NCI-H446 (cell line): ENCODE measurements around the gene ITPK1.
"Not testable (repeated sequence)": the region's sequence is repeated elsewhere in the genome, so short reads cannot be mapped to it uniquely, and the experiment has no call there.

Experiments
- DNase-seq, 2 experiments: peaks; one replicate each; lab custom pipeline; 2025; lab: John Stamatoyannopoulos, UW

Gene ITPK1

GRCh38 chr14:93131257-93131820, 15.6 kb upstream of the ITPK1 start:
- DNase-seq = not testable (repeated sequence)

- DNase-seq = no peak
These were observed 13.2 kb upstream of the ITPK1 start for GRCh38 chr14:93128725-93129459.

DNA sequence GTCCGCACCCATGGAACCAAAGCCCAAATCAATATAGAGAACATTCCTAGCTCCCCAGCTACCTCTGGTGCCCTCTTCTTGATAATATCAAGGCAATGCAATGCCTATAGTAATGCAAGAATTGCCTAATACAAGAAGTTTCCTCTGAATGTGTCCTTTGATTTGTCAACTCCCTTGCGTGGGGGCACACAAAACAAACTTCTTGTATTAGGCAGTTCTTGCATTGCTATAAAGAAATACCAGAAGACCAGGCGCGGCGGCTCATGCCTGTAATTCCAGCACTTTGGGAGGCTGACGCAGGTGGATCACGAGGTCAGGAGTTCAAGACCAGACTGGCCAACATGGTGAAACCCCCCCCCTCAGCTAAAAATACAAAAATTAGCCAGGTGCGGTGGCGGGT, 10.4 kb upstream of the ITPK1 start:
- DNase-seq = no peak

- DNase-seq = no peak
These were observed 7.1 kb upstream of the ITPK1 start for GRCh38 chr14:93122826-93123225.

DNA sequence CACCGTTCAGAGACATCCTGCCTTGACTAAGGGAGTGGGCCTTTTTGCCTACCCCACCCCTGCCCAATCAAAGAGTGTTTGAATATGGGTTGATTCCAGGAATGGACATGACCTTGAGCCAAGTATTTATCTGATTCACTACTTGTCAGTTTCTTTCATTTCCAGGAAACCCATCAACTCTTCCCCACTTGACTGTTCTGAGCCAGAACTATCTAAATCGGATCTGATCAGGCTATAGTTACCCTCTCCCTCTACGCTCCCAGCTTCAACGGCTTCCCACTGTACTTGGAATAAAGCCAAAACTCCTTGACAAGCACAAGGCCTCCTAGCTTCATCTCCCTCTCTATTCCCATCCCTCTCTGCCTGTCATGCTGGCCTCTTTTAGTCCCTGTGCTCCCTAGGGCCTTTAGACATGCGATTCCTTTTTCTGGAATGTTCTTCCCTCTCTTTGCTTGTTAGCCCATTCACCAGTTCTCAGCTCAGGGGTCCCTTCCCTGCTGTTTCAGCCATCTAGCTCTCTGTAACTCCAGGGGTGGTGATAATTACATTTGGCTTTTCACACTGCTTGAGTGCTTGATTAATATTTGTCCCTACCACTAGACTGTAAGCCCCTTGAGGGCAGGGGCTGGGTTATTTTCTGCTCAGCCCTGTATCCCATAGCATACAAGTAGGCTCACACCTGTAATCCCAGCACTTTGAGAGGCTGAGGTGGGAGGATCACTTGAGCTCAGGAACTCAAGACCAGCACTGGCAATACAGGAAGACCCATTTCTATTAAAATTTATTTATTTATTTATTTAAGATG, 5.5 kb upstream of the ITPK1 start:
- DNase-seq = peak in 1 of 2 experiments; percentile 21

GRCh38 chr14:93120517-93120916, 4.8 kb upstream of the ITPK1 start:
- no peak for DNase-seq

DNA sequence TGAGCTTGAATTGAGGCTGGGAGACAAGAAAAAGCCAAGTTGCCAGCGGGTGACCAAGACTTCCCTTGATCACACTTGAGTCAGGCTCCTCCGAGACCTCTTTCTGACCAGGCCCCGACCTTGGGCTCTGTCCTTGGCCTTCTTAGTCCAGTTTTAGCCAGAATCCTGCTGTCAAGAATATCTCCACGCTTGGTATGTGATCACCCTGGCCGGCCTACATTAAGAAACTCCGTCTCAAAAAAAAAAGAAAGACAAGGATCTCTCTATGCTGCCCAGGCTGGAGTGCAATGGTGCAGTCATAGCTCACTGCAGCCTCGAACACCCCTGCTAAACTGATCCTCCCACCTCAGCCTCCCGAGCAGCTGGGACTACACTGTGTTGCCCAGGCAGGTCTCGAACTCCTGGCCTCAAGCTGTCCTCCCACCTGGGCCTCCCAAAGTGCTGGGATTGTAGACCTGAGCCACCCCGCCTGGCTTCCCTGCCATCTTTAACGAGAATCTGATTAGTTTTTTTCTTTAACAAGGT, 1.0 kb upstream of the ITPK1 start:
- DNase-seq = no peak

DNA sequence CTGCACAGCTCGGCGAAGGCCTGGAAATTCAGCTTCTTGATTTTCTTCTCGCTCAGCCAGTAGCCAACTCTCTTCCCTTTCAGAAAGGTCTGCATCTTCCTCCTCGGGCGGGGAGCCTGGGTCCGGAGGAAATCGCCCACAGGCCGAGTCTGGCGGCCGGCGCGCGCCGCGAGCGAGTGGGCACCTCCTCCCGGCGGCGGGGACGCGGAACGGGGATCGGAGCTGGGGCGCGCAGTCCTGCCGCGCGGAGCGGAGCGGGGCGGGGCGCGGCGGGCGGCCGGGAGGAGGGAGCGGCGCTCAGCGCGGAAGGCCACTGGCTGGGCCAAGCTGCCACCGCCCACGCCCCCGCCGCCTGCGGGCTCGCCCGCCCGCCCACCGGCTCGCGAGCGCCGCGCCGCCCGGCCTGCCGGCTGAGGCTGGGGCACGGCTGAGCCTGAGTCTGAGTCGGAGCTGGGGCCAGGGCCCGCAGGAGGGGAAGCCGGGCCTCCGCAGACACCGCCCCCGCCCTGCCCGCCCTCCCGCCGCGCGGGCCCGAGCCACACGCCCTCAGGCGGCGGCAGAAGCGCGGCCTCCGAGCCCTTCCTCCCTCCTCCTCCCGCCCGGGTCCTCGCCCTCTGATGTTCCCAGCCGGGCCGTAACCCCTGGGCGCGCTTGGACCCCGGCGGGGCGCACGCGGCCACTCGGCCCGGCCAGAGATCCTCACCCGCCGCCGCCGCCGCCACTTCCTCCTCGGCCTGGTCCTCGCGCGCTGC, 480 bp downstream of the ITPK1 start:
- peak; percentile 43 to 89 for DNase-seq

DNA sequence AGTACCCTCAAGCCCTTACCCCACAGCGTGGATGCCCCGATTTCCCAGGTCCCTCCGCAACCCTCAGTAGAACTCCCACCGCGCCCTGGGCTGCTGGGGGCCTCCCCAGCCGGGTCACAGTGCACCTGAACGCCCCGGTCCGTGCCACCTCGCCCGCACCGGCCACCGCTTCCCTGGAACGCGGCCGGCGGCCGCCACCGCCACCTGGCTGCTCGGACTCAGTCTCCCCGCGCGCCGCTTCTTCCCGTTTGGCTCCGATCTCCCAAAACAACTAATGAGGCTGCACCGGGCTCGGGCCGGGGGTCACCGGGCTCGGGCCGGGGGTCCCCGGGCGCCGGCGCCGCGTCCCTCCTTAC, 1.0 kb downstream of the ITPK1 start:
- no peak for DNase-seq

DNA sequence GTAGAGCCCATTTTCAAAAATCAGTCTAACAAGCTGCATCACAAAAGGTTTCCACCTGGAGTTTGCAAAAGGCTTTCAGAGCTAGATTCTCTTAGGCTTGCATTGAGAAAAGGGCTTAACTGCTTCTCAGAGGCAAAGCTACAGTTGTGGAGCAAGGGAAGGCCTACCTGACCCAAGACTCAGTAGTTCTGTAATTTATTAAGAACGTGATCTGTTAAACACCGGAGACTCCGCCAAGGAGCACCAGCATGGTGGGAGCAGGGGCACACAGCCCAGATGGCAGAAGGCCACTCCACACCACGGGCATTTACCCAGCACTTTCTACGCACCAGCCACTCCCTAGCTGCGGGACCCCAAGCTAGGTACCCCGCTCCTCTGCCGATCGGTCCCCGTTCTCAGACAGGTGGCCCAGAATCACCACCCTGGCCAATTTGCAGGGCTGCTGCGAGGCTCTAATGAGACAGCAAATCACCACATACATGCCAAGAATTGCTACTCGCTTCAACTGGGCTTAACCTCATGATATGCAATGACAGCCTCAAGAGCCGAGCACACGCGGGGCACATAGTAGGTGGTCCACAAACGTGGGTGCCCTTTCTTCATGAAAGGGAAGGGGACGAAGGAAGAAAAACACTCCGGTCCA, 1.5 kb downstream of the ITPK1 start:
- peak; percentile 24 to 28 for DNase-seq

DNA sequence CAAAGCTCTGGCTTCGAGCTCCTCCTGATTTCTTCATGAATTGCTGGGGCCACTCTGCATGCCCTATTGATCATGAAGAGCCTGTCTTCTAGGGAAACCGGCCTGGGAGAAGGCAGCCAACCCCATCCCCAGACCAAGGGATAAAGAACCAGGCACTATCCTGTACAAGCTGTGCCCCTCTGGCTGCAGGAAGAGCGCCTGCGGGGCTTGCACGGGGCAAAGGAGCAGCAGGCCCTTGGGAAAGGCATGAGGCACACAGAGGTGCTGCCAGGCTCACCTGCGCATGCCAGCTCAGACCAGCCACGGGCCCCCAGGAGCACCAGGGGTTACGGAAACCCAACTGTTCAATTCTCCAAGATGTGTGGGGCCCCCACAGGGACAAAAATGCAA, 2.1 kb downstream of the ITPK1 start:
- no peak for DNase-seq

- peak; percentile 27 to 79 for DNase-seq
These were observed 2.6 kb downstream of the ITPK1 start for GRCh38 chr14:93112891-93113677.

GRCh38 chr14:93111541-93111940, 4.2 kb downstream of the ITPK1 start:
- DNase-seq = not testable (repeated sequence)

- DNase-seq = no peak
These were observed 4.8 kb downstream of the ITPK1 start for GRCh38 chr14:93110856-93111419.

DNA sequence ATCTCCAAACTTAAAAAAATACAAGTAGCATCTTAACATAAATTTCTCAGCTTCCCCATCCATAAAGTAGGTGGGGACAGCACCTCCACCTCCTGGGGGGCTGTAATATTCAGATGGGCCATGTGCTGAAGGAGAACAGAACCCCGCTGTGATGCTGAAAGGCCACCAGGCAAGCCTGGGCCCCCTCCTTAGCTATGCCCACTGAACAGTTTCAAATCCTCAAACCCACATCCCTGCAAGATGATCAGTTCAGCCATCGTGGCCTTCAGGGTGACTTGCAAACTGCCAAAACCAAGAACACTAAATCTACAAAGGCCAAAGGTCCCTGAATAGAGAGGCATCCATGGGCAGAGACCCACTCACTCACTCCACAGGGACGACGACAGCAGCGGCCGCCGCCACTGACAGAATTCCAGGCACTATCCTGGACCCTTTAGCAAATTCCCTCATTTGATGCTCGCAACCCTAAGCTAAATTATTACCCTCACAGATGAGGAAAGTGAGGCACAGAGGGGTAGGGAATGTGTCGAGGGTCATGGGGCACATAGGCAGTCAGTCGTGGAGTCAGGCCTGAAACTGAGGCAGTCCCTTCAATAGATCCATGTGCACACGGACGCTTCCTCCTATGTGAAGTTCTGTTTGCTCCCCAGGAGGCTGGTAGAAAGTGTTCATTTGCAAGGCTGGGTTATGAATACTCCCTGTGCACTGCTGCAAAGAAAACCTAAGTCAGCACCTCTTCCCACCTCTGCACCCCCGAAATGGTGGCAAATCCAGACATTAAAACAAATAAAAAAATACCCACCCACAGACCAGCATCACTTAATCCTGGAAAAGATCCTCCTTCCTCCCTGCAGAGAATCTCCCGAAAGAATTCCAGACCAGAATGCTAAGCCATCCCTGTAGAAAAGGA, 5.9 kb downstream of the ITPK1 start:
- DNase-seq = no peak

DNA sequence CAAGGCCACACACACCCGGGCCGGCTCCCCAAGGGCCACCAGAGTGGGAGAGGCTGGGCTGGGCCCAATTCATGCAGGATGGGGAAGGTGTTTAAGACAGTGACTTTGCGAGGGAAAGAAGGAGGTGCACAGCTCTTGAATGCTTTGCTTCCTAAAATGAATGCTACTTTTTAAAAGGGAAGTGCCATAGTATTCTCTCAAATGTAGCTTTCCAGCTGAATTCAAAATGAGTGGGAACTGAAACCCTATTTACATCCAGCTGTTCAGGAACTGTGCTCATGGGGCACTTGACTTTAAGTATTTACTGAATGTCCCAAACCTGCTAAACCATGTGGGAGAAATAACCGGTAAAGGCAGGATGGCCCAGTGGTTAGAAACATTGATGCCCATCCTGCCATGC, 7.6 kb downstream of the ITPK1 start:
- DNase-seq = no peak

- DNase-seq = no peak
These were observed 8.3 kb downstream of the ITPK1 start for GRCh38 chr14:93107453-93107852.

DNA sequence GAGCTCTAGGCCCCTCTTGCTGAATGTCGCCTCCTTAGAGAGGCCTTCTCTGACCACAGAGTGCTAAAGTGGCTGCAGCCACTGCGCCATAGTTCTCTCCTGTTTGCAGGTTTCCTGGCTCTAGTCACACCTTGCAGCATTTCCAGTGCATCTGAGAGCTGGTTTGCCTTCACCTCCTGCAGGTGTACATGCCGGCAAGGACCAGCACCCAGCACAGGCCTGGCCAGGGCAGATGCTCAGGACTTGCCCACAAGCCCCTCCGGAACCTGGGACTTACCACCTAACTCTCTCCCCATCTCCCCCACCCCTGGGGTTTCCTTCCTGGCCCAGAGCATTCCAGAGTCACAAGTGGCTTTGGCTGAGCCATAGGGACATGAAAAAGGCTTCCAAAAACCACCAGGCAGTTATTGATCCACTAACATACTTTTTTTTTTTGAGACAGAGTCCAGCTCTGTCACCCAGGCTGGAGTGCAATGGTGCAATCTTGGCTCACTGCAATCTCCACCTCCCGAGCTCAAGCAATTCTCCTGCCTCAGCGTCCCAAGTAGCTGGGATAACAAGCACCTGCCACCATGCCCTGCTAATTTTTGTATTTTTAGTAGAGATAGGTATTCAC, 9.1 kb downstream of the ITPK1 start:
- no peak for DNase-seq

DNA sequence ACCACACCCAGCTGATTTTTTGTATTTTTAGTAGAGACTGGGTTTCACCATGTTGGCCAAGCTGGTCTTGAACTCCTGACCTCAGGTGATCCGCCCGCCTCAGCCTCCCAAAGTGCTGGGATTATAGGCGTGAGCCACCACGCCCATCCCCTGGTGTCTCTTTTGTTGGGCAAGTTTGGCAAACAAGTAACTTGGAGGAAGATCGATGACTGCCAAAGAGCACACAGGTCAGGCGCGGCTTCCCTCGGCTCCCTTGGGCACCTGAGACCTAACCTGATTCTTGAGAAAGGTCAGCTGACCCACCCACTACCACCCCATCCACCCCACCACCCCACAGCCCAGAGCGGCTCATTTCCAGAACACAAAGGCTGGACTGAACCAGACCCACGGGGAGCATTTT, 9.9 kb downstream of the ITPK1 start:
- DNase-seq = not testable (repeated sequence)
